Mesenchymal stem cell (in vitro differentiated cells and primary cell): Measurements from ENCODE around the gene ORAI3.
A peak's percentile ranks its signal among the peaks of the same experiment; 100 is the strongest.

Experiments used
- DNase-seq: peaks from one replicate; pipeline ENCODE4 v3.0.0-alpha.2; 2013
- H2AFZ ChIP-seq: one replicate; pipeline ENCODE4 v1.6.1; 2013; ENCODE audit warnings: low read depth, mild to moderate bottlenecking, control low read depth, inconsistent platforms, low read length, moderate library complexity
- H2AK5ac ChIP-seq: 2 replicates; pipeline ENCODE4 v1.6.1; 2013; ENCODE audit warnings: low read length, moderate library complexity, mild to moderate bottlenecking, inconsistent platforms; ENCODE audit not compliant: severe bottlenecking
- H2BK120ac ChIP-seq: one replicate; pipeline ENCODE4 v1.6.1; 2013; ENCODE audit warnings: low read depth, mild to moderate bottlenecking, inconsistent platforms, low read length, moderate library complexity
- H2BK12ac ChIP-seq, 2 experiments: one replicate each; pipeline ENCODE4 v1.6.1; 2013; ENCODE audit warnings: inconsistent platforms in 2 of 2, low read length in 2 of 2, mild to moderate bottlenecking in 2 of 2, moderate library complexity in 2 of 2, control low read depth in 1 of 2
- H2BK15ac ChIP-seq: one replicate; pipeline ENCODE4 v1.6.1; 2013; ENCODE audit warnings: mild to moderate bottlenecking, low read depth, inconsistent platforms; ENCODE audit not compliant: poor library complexity, severe bottlenecking
- H2BK5ac ChIP-seq: 2 replicates; pipeline ENCODE4 v1.6.1; 2013; ENCODE audit warnings: low read depth, mild to moderate bottlenecking, low read length, control low read depth, inconsistent platforms; ENCODE audit not compliant: poor library complexity, severe bottlenecking
- H3K14ac ChIP-seq, 2 experiments: one replicate each; pipeline ENCODE4 v1.6.1; 2013; ENCODE audit warnings: inconsistent platforms in 2 of 2, low read length in 2 of 2, control low read depth in 1 of 2, mild to moderate bottlenecking in 1 of 2, moderate library complexity in 1 of 2
- H3K18ac ChIP-seq, 2 experiments: one replicate each; pipeline ENCODE4 v1.6.1; 2013; ENCODE audit warnings: inconsistent platforms in 2 of 2, low read length in 2 of 2, control low read depth in 1 of 2, low read depth in 1 of 2, mild to moderate bottlenecking in 1 of 2
- H3K23ac ChIP-seq, 2 experiments: one replicate each; pipeline ENCODE4 v1.6.1; 2013; ENCODE audit warnings: inconsistent platforms in 2 of 2, low read length in 2 of 2, mild to moderate bottlenecking in 2 of 2, moderate library complexity in 2 of 2, control low read depth in 1 of 2
- H3K27ac ChIP-seq: 2 replicates; pipeline ENCODE4 v1.5.1; 2013; ENCODE audit warnings: mild to moderate bottlenecking, moderate library complexity, low read length, control low read depth, inconsistent platforms; ENCODE audit not compliant: poor library complexity, severe bottlenecking
- H3K27me3 ChIP-seq, 2 experiments: 2 replicates each; pipeline versions ENCODE4 v1.6.1 to v1.7.0; 2013; ENCODE audit warnings: low read length in 2 of 2, mild to moderate bottlenecking in 2 of 2, moderate library complexity in 2 of 2, control low read depth in 1 of 2, inconsistent platforms in 1 of 2; ENCODE audit not compliant: control insufficient read depth in 1 of 2, insufficient read depth in 1 of 2
- H3K36me3 ChIP-seq, 2 experiments: 2 replicates each; pipeline versions ENCODE4 v1.6.1 to v1.7.0; 2013; ENCODE audit warnings: low read length in 2 of 2, control low read depth in 1 of 2, inconsistent platforms in 1 of 2, low read depth in 1 of 2, mild to moderate bottlenecking in 1 of 2; ENCODE audit not compliant: insufficient read depth in 2 of 2, control insufficient read depth in 1 of 2
- H3K4ac ChIP-seq, 2 experiments: one replicate each; pipeline ENCODE4 v1.6.1; 2013; ENCODE audit warnings: inconsistent platforms in 2 of 2, low read length in 2 of 2, mild to moderate bottlenecking in 2 of 2, moderate library complexity in 2 of 2, control low read depth in 1 of 2, low read depth in 1 of 2
- H3K4me1 ChIP-seq: 2 replicates; pipeline ENCODE4 v1.6.1; 2013; ENCODE audit warnings: low read depth, low read length, control low read depth; ENCODE audit not compliant: control insufficient read depth, insufficient read depth
- H3K4me2 ChIP-seq: 2 replicates; pipeline ENCODE4 v1.6.1; 2013; ENCODE audit warnings: low read length, mild to moderate bottlenecking, inconsistent platforms; ENCODE audit not compliant: poor library complexity, severe bottlenecking
- H3K4me3 ChIP-seq, 2 experiments: 2 replicates each; pipeline versions ENCODE4 v1.5.1 to v1.7.0; 2013; ENCODE audit warnings: low read length in 2 of 2, mild to moderate bottlenecking in 2 of 2, control low read depth in 1 of 2, low read depth in 1 of 2; ENCODE audit not compliant: insufficient read depth in 1 of 2
- H3K79me1 ChIP-seq: replicated peaks from 2 replicates; pipeline ENCODE4 v1.6.1; 2013; ENCODE audit warnings: mild to moderate bottlenecking, control low read depth, low read length, inconsistent platforms; ENCODE audit not compliant: poor library complexity, severe bottlenecking
- H3K9ac ChIP-seq: 2 replicates; pipeline ENCODE4 v1.7.0; 2013; ENCODE audit warnings: mild to moderate bottlenecking, low read length, moderate library complexity
- H3K9me3 ChIP-seq: 2 replicates; pipeline ENCODE4 v1.7.0; 2013; ENCODE audit warnings: mild to moderate bottlenecking, low read length; ENCODE audit not compliant: control insufficient read depth
- H4K8ac ChIP-seq: one replicate; pipeline ENCODE4 v1.6.1; 2013; ENCODE audit warnings: inconsistent platforms, mild to moderate bottlenecking, low read length, moderate library complexity
- H4K91ac ChIP-seq: one replicate; pipeline ENCODE4 v1.6.1; 2013; ENCODE audit warnings: mild to moderate bottlenecking, low read length, inconsistent platforms
- WGBS: methylation state at CpG from one replicate; pipeline ENCODE4 v1.1.7; 2013; ENCODE audit warnings: mixed read lengths; 5-methylcytosine and 5-hydroxymethylcytosine counted together

ORAI3 gene

GRCh38 chr16:31000671-31001382 lies 52.0 kb downstream of the ORAI3 start:
- Histone ChIP-seq H3K4me3 (no peak overlapping the region), H2BK5ac (no peak overlapping the region), H4K91ac (no peak overlapping the region), H3K4me1 (peaks cover 32% of the 10 kb centered on the region), H2BK15ac (no peak overlapping the region), H2AK5ac (no peak overlapping the region), H3K14ac (no peak overlapping the region), H3K9ac (no peak overlapping the region), H3K27ac (no peak overlapping the region), H4K8ac (no peak overlapping the region), H3K79me1 (peaks cover 19% of the 10 kb centered on the region), H3K36me3 (peaks cover 0 to 6% of the 10 kb centered on the region in 2 experiments), H3K18ac (no peak overlapping the region), H3K4me2 (no peak overlapping the region), H3K9me3 (no peaks in the 10 kb centered on the region), H2BK120ac (no peak overlapping the region), H3K27me3 (no peaks in the 10 kb centered on the region), H3K23ac (no peak overlapping the region), H2BK12ac (no peak overlapping the region), H2AFZ (no peak overlapping the region), H3K4ac (no peak overlapping the region)
- no peak for DNase-seq
- 97% methylated on average over 17 of the region's 19 CpGs for WGBS

GRCh38 chr16:31001507-31002249 lies 52.8 kb downstream of the ORAI3 start:
- Histone ChIP-seq H3K36me3 (peaks cover 0 to 6% of the 10 kb centered on the region in 2 experiments), H2BK15ac (no peak overlapping the region), H3K27me3 (no peaks in the 10 kb centered on the region), H3K4me3 (no peak overlapping the region), H3K4ac (no peak overlapping the region), H3K9ac (no peak overlapping the region), H2AFZ (no peak overlapping the region), H2AK5ac (no peak overlapping the region), H3K79me1 (peaks cover 19% of the 10 kb centered on the region), H3K18ac (no peak overlapping the region), H4K8ac (no peak overlapping the region), H3K4me2 (no peak overlapping the region), H3K23ac (no peak overlapping the region), H2BK120ac (no peak overlapping the region), H3K9me3 (no peaks in the 10 kb centered on the region), H3K4me1 (peaks cover 35% of the 10 kb centered on the region), H3K27ac (no peak overlapping the region), H4K91ac (no peak overlapping the region), H2BK5ac (no peak overlapping the region), H2BK12ac (no peak overlapping the region), H3K14ac (no peak overlapping the region)
- DNase-seq = no peak
- 85% methylated on average over 16 of the region's 16 CpGs for WGBS

GRCh38 chr16:31002250-31002700 lies 53.4 kb downstream of the ORAI3 start:
- no peak for DNase-seq
- 94% methylated on average over 10 of the region's 10 CpGs for WGBS

GRCh38 chr16:31002862-31003341 lies 54.0 kb downstream of the ORAI3 start:
- H2BK15ac ChIP-seq = no peak overlapping the region
- H2AFZ ChIP-seq = no peak overlapping the region
- no peak overlapping the region for H3K4ac ChIP-seq
- no peaks in the 10 kb centered on the region for H3K27me3 ChIP-seq
- peaks cover 32% of the 10 kb centered on the region for H3K4me1 ChIP-seq
- WGBS = 78% methylated on average over 9 of the region's 9 CpGs
- no peak overlapping the region for H3K14ac ChIP-seq
- H3K9me3 ChIP-seq = no peaks in the 10 kb centered on the region
- H3K79me1 ChIP-seq = peaks cover 19% of the 10 kb centered on the region
- H4K91ac ChIP-seq = no peak overlapping the region
- H3K27ac ChIP-seq = no peak overlapping the region
- H3K4me3 ChIP-seq = no peak overlapping the region
- no peak overlapping the region for H2BK12ac ChIP-seq
- peaks cover 0 to 6% of the 10 kb centered on the region in 2 experiments for H3K36me3 ChIP-seq
- H3K9ac ChIP-seq = peak overlapping the region; percentile 4
- DNase-seq = no peak
- H2AK5ac ChIP-seq = peak overlapping the region; percentile 37
- H2BK5ac ChIP-seq = no peak overlapping the region
- no peak overlapping the region for H3K4me2 ChIP-seq
- H3K18ac ChIP-seq = no peak overlapping the region
- H2BK120ac ChIP-seq = no peak overlapping the region
- H4K8ac ChIP-seq = no peak overlapping the region
- no peak overlapping the region for H3K23ac ChIP-seq

More at GRCh38 chr16:31002250-31002700, 53.4 kb downstream of the ORAI3 start:
- Histone ChIP-seq H3K27ac (no peak overlapping the region), H3K9me3 (no peaks in the 10 kb centered on the region), H3K79me1 (peaks cover 19% of the 10 kb centered on the region), H3K4me1 (peaks cover 34% of the 10 kb centered on the region), H2BK5ac (no peak overlapping the region), H3K4me2 (no peak overlapping the region), H2AFZ (no peak overlapping the region), H3K4ac (no peak overlapping the region), H3K4me3 (no peak overlapping the region), H2BK12ac (no peak overlapping the region), H4K91ac (no peak overlapping the region), H3K27me3 (no peaks in the 10 kb centered on the region), H2BK120ac (no peak overlapping the region), H2BK15ac (no peak overlapping the region), H3K18ac (no peak overlapping the region), H3K23ac (no peak overlapping the region), H3K9ac (peak overlapping the region; percentile 4), H3K14ac (no peak overlapping the region), H4K8ac (no peak overlapping the region), H2AK5ac (no peak overlapping the region), H3K36me3 (peaks cover 0 to 6% of the 10 kb centered on the region in 2 experiments)
